NCI-H1105 (cell line): ENCODE measurements around the gene DPEP3.

ENCODE experiments used
- DNase-seq: peaks from one replicate; lab custom pipeline; 2025; lab: John Stamatoyannopoulos, UW

The DPEP3 gene

GRCh38 chr16:67967183-67967957 lies 12.9 kb downstream of the DPEP3 start:
- no peak for DNase-seq

- DNase-seq = no peak
Observed at GRCh38 chr16:67966549-67967182, 13.6 kb downstream of the DPEP3 start.

- no peak for DNase-seq
Observed at GRCh38 chr16:67965668-67966548, 14.4 kb downstream of the DPEP3 start.

DNA sequence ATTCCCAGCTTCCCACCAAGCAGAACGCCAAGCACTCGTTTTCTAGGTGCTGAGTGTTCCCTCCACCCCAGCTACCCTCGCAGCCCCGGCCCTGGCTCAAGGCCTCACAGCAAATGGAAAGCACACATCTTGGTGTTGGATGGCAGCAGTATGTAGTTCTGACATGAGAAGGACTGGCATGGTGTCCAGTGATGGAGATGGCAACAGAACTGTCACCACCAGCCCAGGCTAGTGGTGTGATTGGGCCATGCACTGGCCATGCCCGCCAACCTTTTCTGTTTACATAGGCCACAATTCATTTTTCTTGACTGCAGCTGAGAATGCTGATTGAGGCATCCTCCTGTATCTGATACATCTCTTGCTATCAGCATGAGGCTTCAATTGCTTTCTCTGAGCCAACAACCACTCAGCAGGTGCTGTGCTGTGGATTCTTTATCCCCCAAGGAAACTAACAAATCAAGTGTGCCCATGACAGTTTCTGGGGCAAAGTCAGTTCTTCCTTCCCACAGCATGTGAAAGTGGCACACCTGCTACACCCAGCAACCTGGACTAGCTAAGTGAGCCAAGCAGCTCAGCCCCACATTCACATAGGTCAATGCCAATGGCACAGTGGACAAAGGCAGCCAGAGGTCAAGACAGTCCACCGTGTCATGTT lies 15.7 kb downstream of the DPEP3 start:
- DNase-seq = no peak

- no peak for DNase-seq
Observed at GRCh38 chr16:67963662-67964321, 16.5 kb downstream of the DPEP3 start.

- no peak for DNase-seq
Observed at GRCh38 chr16:67963292-67963661, 17.0 kb downstream of the DPEP3 start.

- no peak for DNase-seq
Observed at GRCh38 chr16:67962135-67962534, 18.2 kb downstream of the DPEP3 start.

- peak; percentile 93 for DNase-seq
Observed at GRCh38 chr16:67961551-67961957, 18.7 kb downstream of the DPEP3 start.

DNA sequence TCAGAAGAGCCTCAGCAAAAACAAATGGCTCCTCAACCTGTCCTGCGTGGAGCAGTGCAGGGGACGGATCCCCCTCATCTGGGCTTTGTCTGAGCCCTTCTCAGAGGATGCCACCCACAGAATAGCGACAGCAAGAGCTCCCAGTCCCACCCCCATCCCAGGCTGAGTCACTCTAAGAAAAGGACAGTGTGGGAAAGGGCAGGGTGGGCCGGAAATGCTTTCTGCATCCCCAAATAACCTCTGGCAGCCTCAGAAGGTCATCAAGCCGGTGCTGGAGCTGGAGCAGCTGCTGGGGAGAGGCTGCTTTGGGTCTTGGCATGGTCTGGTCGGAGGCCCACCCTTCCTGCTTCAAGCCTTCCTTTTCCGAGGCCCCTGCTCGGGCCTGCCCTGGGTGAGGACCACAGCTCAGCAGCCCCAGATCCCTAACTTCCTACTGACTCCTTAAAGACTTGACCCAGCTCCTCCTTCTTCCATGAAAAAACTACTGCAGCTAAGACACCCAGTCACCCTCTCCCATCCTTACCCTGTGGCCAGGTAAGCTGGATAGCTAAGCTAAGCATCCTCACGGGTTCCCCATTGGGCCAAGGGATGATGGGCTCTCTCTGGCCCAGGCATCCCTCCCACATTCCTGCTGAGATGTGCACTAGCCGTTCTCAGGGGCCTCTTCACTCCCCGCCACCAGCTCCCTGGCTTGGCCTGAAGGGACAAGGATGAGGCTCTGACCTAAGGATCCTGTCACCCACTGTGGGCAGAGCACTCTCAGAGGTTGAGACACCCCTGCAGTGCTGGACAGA lies 20.6 kb downstream of the DPEP3 start:
- DNase-seq = no peak

GRCh38 chr16:67957622-67958021 lies 22.7 kb downstream of the DPEP3 start:
- DNase-seq = no peak

GRCh38 chr16:67954421-67955196 lies 25.7 kb downstream of the DPEP3 start:
- DNase-seq = no peak

DNA sequence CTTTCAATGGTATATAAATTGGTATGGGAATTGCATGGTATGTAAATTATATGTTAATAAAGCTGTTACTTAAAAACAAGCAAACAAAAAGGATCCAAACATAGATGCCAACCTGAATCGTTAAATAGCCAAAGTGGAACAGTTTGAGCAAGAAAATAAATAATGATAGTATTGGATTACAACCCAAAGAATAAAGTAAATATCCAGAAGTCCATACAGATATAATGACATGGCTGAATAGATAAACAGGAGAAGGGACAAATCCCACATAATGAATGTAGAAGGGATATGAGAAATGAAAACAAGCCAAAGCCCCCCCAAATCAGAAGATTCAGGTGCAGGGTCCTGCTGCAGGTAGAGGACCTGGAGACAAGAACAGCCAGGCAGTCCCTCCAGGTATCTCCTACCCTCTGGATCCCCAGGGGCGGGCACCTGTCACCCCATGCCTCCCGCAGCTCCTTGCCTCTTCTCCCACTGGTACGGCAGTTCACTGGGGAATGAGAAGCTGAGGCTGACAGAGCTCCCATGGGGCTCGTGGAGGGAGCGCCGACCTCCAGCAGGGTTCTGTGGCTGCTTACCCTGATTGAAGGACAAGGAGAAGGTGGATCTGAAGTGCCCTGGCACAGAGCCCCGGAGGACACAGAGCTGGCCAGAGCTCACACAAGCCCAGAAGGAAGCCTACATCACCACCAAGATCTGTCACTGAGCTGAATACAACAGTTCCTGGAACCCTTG lies 26.5 kb downstream of the DPEP3 start:
- no peak for DNase-seq

DNA sequence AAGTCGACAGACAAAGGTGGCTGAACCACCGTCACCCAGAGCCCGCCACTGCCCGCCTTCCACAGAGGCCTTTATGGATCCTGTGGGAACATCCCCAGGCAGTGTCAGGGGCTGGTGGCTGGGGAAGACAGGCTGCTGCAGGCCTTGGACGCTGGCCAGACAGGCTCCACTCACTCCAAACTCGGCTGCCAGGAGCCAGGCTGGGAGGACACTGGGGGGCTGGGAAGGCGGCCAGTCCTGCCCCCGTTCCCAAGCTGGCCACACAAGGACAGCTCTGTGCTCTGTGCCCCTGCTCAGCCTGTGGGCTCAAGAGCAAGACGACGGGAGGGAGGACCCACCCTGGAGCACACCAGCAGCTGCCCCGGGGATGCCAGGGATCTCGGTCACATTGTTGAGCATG lies 28.8 kb downstream of the DPEP3 start:
- DNase-seq = no peak

- no peak for DNase-seq
Observed at GRCh38 chr16:67950335-67950843, 29.9 kb downstream of the DPEP3 start.

DNA sequence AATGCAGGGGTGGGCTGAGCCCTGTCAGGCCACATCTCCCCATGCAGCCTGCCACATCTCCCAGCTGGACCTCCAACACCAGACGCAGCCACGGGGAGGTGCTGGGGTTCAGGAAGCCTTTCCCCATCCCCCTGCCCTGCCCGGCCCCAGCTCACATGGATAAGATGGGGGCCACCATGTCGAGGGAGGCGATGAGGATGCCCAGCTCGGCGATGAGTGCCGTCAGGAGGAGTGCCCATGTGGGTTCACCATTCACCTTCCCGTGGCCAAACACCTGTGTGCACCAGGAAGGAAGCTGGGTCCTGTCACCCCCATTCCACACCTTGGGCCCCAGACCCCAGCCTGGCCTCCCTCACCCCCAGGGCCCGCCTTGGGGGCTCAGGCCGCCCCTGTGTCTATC lies 30.7 kb downstream of the DPEP3 start:
- no peak for DNase-seq

GRCh38 chr16:67948015-67948414 lies 32.3 kb downstream of the DPEP3 start:
- DNase-seq = no peak

- no peak for DNase-seq
Observed at GRCh38 chr16:67946966-67947558, 33.2 kb downstream of the DPEP3 start.

DNA sequence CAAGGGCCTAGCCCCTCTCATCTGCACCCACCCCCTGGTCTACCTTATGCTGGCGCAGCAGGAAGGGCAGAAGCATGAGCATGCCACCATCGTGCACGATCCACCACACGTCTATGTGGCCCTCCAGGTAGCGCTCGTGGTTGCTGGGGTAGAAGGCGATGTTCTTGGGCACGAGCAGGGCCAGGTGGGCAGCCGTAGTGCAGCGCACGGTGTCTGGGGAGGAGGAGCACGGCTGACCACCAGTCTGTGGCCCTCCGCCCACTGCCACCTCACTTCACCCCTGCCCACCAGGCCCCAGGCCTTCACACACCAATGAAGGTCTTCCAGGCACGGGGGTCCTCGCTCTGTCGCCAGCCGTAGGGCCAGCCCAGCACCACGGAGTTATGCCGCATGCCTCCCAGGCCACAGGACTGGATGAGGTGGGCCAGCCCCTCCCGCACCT lies 34.1 kb downstream of the DPEP3 start:
- no peak for DNase-seq
